Limb (tissue), 2 donors: ENCODE measurements around the gene FUOM.
A peak's percentile ranks its signal among the peaks of the same experiment; 100 is the strongest.

Experiments
- DNase-seq, 2 donors: peaks; one replicate each; pipeline ENCODE4 v3.0.0-alpha.2; 2016; ENCODE audit errors: extremely low spot score in 2 of 2

The FUOM gene

DNA sequence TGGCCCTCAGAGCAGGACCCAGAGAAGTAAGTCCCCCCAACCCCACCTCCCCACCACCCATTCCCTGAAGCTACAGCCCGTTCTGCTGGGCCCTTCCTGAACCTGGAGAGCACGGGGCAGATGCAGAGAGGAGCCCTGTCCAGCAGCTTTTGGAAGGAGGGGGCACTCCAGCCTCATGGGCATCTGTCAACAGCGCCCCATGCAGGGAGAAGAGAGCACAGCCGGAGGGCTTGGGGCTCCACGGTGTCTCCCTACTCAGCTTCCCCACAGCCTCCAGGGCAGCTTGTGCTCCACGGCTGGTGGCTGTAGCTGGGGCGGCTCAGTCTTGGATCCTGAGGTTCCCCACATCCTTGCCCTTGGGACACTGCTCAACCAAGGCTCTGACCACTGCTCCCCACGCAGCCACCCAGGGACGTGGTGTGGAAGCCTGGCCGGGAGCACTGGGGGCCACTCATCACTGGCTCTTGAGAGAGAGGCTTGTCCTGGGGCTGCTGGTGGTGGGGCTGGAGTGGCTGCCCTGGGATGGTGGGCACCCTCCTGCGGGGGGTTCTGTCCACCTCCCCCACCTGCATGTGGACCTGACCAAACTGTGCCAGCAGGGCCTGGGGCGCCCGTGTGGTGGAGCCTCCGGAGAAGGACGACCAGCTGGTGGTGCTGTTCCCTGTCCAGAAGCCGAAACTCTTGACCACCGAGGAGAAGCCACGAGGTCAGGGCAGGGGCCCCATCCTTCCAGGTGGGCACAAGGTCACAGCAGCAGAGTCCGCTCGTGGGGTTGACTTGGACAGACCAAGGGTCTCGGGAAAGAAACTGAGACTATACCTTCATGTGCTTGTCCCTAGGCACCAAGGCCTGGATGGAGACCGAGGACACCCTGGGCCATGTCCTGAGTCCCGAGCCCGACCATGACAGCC, 6.2 kb downstream of the FUOM start:
- no peak for DNase-seq

DNA sequence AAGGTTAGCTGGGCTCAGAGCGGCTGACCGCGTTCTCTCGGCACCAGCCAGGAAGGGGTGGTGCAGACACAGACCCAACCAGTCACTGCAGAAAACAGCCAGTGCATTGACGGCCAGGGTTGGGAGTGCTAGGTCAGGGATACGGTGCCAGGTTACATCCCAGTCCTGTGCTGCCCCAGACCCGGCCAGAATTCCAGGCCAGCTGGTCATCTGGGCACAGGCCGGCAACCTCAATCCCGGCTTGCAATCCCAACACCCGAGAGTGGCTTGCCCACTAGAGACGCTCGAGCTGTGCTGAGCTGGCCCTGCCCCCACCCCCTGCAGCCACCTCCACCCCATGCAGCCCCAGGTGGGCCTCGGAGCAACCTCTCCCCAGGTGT, 6.9 kb downstream of the FUOM start:
- no peak for DNase-seq

DNA sequence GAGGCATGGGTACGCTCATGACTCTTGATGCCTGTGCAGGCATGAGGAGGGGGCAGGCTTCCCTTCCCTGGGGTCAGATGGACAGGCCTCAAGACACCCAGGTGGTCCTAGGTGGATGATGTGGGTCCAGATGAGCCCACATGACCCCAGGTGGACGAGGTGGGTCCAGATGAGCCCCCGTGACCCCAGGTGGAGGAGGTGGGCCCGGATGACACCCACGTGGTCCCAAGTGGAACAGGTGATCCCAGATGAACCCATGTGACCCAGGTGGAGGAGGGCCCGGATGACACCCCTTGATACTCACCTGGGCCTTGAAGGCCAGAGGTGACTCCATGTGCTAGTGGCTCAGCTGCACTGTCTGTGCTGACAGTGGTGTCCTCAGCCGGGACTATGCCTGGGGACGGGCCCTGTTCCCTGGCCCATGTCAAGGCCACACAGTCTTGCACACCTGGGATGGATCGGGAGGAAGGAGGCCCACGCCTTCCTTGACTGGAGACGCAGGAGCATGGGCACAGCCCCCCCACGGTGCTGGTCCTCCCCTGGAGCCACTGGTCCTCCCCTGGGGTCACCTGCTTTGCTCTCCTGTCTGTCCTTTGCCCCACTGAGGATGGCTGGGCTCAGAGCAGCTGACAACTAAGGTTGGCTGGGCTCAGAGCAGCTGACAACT, 7.4 kb downstream of the FUOM start:
- no peak for DNase-seq

DNA sequence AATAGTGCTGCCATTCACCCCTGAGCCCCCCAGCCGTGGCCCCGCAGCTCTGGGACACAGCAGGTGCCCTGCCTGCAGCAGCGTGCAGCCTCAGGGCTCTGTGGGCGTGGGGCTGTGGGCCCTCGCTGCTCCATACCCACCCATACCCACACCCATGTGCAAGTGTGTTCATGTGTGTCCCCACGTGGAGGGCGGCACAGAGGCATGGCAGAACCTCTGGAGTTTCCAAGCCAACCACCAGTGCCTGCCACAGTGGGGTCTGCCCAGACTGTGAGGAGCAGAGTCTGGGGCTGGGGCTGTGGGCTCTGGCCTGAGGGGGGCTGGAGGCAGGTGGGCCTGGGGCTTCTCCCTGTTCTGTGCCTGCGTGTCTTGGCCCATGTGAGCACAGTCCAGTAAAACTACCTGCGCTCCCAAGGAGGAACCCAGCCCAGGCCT, 8.2 kb downstream of the FUOM start:
- DNase-seq, result no peak

DNA sequence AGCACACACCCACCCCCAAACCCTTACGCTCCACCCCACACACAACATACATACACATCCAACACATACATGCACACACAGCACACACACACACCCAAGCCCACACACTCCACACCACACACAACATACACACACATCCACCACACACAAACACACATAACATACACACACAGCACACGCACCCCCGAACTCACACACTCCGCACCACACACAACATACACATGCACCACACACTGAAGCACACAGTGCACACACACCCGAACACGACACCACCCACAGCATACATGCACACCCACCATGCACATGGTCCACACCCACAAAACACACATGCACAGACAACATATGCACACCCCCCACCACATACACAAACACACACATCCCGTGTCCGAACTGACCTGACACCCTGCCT, 8.7 kb downstream of the FUOM start:
- no peak for DNase-seq

DNA sequence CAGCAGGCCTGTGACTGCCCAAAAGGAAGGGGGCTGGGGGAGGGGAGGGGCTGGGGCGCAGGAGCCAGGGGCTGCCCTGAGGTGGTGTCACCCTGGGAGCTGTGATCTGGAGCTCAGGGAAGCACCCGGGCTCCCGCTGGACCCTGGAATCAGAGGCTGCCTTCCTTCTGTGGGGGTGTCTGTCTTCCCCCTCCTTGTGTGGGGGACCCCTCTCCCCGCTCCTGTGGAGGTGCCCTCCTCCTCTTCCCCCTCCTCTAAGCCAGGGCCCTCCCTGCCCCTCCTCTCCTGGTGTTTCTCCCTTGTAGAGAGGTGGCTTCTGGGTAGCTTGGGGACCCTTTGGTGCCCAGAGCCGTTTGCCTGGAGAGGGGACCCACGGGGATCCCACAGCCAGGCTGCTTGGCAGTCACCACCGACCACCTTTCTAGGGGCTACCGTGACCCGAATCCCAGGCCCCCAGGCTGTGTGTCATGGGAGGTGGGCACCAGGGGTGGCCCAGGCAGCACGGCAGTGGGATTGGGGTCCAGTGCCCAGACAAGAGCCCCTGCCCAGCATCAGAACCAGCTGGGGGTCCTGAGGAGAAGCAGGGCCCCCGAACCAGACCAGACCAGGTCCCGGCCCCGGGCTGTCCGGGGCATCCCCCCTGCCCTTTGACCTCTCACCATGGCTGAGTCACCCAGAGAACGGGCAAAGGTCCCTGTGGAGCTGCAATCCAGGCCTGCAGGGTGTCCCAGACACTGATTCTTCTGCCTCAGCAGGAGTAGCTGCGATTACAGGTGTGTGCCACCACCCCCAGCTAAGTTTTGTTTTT, 9.9 kb downstream of the FUOM start:
- DNase-seq, result no peak

DNA sequence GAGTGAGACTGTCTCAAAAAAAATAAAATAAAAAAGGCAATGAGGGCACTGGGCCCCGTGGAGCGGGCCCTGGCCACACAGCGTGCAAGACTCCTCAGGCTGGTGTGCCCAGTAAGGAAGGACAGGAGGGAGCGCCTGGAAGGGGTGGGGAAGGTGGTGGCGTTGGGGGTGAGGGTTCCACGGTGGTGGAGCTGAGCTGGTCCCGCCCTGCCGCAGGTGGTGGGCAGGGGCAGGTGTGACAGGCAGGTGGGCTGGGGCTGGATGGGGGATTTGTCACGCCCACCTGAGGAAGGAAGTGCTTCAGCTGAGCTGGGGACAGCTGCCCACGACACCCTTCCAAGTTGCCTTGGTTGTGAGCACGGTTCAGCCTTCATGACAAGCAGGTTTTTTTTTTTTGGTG, 11.4 kb downstream of the FUOM start:
- DNase-seq, result no peak

DNA sequence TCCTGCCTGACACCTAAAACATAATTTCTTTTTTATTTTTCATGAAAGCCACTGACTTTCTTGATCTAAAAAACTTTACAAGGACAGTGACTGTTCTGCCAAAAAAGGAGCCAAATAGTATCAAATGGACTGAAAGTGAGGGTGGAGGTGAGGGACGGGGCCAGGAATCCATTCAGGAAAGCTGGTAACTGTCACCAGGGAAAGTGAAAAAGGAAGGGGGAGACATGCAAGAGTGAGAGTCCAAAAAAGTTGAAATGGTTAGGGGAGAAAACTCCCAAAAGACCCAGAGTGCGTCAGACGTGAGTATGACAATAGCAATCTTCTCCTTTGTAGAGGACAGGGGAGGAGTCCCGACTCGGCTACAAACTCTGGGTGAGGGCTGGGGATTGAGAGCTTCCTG, 13.6 kb downstream of the FUOM start:
- DNase-seq, result no peak

DNA sequence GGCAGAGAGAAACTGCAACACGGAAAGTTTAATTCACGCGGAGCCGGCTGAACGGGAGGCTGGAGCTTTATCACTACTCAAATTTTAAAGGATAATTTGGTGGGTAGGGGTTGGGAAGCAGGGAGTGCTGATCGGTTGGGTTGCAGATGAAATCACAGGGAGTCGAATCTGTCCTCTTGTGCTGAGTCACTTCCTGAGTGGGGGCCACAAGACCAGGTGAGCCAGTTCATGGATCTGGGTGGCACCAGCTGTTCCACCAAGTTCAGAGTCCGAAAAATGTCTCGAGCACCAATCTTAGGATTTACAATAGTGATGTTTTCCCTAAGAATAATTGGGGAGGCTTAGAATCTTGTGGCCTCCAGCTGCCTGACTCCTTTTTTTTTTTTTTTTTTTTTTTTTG, 14.3 kb downstream of the FUOM start:
- DNase-seq, result no peak

DNA sequence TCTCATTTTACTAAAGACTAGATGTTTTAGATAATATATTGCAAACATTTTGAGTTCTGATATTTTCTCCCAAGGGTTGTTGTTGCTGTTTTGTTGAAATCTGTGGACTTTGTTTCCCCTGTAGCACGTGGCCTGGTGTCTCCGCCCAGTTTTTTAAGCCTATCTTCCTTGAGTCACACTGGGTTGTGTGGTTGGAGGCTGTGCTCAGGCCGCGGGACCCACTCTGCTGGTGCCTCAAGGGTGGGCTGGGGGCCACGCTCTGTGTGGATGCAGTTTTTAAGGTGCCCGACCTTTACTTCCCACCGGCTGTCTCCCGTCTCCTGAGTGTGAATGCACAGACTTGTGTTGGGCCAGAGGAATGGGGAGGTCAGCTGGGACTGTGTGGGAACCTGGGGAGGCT, 14.9 kb downstream of the FUOM start:
- no peak for DNase-seq

DNA sequence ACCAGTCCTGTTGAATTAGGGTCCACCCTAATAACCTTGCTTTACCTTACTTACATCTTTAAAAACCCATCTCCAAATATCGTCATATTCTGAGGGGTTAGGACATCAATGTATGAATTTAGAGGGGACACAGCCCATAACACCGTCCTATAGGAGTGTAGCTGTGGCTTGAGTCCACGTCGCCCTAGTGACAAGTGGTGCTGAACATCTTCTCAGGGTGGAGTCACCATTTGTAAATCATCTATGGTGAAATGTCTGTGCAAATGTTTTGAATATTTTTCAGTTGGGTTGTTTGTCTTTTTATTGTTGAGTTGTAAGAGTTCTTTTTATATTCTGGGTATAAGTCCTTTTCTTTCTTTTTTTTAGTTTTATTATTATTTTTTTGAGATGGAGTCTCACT, 15.8 kb downstream of the FUOM start:
- DNase-seq, result no peak

DNA sequence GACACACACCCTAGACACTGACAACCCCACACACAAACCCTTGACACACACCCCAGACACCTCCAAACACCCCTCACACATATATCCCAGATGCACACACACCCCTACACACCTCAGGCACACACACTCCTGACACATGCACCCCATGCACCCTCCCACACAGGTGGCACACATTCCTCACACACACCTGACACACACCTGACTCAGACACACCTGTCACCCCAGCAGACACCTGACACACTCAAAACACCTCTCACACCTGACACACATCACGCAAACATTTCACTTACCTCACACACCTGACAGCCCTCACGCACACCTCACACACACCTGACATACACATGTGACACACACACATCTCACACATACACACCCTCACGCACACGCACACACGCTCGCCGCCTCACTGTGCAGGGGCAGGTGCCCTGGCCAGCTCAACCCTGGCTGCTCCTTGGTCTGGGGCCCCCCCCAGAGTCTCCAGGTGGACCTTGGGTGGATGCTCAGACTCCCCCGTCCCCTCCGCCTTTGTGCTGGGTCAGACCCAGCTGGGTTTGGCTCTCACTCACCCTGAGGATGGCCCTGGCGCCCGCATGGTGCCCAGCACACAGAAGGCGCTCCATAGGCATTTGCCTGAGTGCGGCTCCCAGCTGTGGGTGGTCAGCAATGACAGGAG, 18.0 kb downstream of the FUOM start:
- no peak for DNase-seq

DNA sequence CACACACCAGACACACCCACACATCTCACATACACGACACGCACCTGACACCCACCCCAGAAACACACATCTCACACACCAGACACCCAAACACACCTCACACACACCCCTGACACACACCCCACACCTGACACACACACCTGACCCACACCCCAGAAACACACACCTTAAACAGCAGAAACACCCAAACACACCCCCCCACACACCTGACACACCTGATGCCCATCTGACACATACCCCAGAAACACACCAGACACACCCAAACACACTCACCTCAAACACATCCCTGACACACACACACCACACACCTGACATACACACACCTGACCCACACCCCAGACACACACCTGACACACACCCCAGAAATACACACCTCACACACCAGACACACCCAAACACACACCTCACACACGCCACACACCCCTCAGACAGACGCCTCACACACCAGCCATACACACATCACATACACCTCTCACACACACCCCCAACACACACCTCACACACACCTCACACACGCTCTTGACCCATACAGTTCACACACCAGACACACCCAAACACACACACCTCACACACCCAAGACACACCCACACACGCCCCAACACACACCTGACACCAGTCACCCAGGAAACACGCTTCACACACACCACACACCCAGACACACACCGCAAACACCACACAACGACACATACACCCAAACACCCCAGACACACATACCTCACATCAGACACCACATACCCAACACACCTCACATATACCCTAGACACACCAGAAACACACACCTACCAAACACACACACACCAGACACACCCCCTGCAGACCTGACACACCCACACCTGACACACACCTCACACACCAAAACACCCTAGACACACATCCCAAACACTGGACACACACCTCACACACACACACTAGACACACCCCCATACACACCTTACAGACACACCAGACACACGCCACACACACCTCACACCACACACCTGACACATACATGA, 19.4 kb downstream of the FUOM start:
- no peak for DNase-seq

DNA sequence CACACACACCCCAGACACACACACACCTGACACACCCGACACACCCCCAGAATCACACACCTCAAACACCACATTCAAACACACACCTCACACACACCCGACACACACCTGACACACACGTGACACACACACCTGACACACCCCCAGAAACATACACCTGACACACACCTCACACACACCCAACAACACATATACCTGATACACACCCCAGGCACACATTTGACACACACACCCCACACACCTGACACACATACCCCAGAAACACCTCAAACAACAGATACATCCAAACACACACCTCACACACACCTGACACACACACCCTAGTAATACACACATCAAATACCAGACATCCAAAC, 20.5 kb downstream of the FUOM start:
- DNase-seq, result no peak

DNA sequence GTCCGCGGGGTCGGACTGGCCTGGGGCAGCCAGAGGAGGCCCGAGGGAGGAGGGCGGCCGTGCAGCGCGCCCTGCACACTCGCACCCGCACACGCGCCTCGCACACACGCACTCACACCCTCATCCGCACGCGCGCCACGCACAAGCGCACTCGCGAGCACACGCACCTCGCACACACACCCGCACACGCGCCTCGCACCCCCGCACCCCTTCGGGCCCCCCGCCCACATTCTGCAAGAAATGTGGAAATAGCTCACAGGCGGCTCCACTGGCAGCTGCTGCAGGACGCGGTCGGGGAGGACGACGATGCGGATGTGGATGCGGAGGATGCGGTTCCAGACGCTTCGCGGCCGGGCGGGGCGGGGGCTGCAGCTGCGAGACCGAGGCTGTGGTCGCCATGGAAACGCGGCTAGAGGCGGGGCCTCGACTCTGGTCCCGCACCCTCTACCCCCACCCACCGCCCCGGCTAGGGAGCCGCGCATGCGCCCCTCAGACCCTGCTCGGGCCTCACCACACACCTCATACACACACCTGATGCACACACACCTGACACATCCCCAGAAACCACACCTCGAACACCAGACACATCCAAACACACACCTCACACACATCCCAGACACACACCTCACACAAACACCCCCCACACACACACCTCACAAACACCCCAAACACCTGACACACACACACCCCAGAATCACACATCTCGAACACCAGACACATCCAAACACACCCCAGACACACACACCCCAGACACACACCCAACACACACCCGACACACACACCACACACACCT, 21.0 kb downstream of the FUOM start, which contains the start of gene CALY:
Gene CALY, minus strand, starts transcription at position 320 of the 793 bp plus-strand sequence. CDS start 7,907 bp downstream, outside the sequence.
- DNase-seq, result peak in 1 of 2 donors; percentile 84

DNA sequence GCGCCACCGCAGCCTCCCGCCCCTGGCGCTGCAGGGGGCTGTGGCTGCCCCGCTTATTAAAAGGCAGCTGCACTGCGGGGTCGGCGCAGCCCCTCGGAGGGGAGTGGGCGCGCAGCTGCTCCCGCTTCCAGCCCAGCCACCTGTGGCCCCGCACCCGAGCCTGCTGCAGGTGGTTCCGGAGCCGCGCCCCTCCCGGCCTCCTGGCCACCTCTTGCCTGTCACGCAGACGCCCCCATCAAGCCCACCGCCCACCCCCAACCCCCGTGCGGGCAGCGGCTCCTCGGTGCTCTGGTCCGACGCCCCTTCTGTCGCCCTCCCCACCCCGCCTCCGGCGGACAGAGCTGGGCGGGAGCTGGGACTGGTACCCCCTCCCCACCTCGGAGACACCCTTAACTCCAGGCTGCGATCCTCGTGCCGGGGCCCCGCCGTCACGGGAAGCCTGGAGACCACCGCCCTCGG, 21.7 kb downstream of the FUOM start:
- DNase-seq, result no peak

DNA sequence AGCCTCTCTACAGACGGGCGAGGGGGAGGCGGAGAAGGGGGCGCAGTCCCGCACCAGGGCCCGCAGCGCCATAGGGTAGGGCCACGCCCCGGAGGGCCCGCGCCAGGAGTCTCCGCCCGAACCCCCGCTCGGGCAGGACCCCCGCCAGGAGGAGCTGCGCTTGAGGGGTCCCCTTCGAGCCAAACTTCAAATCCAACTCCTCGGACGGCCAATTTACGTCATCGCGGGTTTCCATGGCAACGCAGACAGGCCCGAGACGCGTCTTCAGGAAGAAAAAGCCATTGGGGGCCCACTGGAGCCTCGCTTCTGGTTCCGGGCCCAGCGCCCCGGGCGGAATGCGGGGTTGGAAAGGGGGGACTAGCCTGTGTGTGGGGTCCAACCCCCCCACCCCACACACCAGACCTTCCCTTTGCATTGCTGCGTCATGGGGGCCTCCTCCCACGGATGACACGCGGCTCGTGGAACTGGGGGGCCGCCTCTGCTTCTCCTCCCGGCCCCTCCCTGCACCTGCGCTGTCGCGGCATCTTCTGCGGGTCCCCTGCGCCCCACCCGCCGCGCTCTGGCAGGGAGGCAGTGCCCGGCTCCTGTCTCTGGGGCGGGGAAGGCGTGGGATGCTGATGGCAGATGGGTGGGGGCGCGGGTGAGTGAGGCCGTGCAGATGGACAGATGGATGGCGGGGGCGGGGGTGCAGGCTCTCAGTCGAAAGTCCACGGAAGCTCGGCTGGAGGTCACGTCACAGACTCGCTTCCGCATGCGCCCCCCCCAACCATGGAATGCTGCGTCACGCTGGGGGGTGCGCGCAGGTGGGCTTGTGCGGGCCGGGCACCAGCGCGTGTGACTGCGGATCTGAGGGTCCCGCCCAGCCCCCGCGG, 22.3 kb downstream of the FUOM start:
- peak; percentile 51 to 88 for DNase-seq

DNA sequence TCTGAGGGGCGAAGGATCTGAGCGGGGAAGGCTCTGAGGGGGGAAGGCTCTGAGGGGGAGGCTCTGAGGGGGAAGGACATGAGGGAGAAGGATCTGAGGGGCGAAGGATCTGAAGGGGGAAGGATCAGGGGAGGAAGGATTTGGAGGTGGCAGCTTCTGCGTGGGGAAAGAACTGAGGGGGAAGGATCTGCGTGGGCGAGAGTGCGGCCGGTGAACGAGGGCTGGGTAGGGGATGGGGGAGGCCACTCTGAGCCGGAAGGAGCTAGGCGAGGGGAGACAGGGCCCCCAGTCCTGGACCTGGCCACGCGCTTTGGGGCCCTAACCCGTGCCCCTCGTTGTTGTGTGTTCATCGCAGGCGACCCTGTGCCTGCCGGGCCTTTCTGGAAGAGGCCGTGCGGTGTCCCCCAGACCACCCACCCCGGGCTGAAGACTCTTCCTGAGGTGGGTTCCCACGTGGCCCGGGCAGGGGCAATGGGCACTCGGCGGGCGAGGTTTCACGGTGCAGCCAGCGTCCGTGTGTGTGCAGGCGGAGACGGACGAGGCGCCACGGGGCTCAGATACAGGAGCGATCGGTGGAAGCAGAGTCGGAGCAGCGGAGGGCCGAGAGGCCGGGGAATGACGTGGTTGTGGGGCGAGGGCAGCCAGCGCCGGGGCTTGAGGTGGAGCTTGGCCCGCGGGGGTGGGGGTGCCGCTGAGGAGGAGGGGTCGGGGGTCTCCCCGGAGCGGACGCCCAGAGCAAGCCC, 23.1 kb downstream of the FUOM start:
- DNase-seq, result no peak
